Left forelimb (tissue), 1 donor: ENCODE data around the gene SENP1.

Experiments used
- DNase-seq: peaks from one replicate; pipeline ENCODE4 v3.0.0-alpha.2; 2018; ENCODE audit warnings: low spot score

The SENP1 gene

GRCh38 chr12:48036818-48037217 is 69.1 kb downstream of the SENP1 start:
- no peak for DNase-seq

- no peak for DNase-seq
Measured at GRCh38 chr12:48034835-48035805, 70.8 kb downstream of the SENP1 start.

GRCh38 chr12:48033451-48033850 is 72.4 kb downstream of the SENP1 start:
- DNase-seq, result no peak

GRCh38 chr12:48032597-48032996 is 73.3 kb downstream of the SENP1 start:
- DNase-seq, result no peak

- no peak for DNase-seq
Measured at GRCh38 chr12:48031135-48031960, 74.5 kb downstream of the SENP1 start.

- DNase-seq, result no peak
Measured at GRCh38 chr12:48030173-48030650, 75.7 kb downstream of the SENP1 start.

GRCh38 chr12:48029491-48030172 is 76.2 kb downstream of the SENP1 start:
- DNase-seq, result no peak

GRCh38 chr12:48028541-48029431 is 77.1 kb downstream of the SENP1 start:
- DNase-seq, result peak; percentile 17

GRCh38 chr12:48027183-48028002 is 78.5 kb downstream of the SENP1 start:
- peak; percentile 23 for DNase-seq

- peak; percentile 55 for DNase-seq
Measured at GRCh38 chr12:48026060-48026827, 79.6 kb downstream of the SENP1 start.

- DNase-seq, result no peak
Measured at GRCh38 chr12:48025281-48025680, 80.6 kb downstream of the SENP1 start.

- DNase-seq, result no peak
Measured at GRCh38 chr12:48024735-48025134, 81.1 kb downstream of the SENP1 start.

- no peak for DNase-seq
Measured at GRCh38 chr12:48023386-48023785, 82.5 kb downstream of the SENP1 start.

- DNase-seq, result no peak
Measured at GRCh38 chr12:48022676-48023385, 83.0 kb downstream of the SENP1 start.

- no peak for DNase-seq
Measured at GRCh38 chr12:48022180-48022521, 83.7 kb downstream of the SENP1 start.

- no peak for DNase-seq
Measured at GRCh38 chr12:48021485-48022179, 84.2 kb downstream of the SENP1 start.

- DNase-seq, result no peak
Measured at GRCh38 chr12:48019639-48020265, 86.1 kb downstream of the SENP1 start.

GRCh38 chr12:48018618-48018995 is 87.3 kb downstream of the SENP1 start:
- no peak for DNase-seq
